Lower leg skin (tissue), 4 donors: ENCODE measurements around the gene TCERG1L. TPM values are rescaled to one million over a fixed set of nuclear protein-coding genes. Genes with fewer than 3 reads are reported as not detected.

Experiments
- DNase-seq, 2 donors: peaks; one replicate each; pipeline ENCODE4 v3.0.0-alpha.2; 2019; ENCODE audit warnings: low spot score in 2 of 2
- H3K4me3 ChIP-seq: fragments of 200-600 bp; sonication (generic); 2 replicates; pipeline ENCODE4 v1.5.1; 2017; ENCODE audit warnings: mild to moderate bottlenecking, low read depth; ENCODE audit not compliant: poor library complexity, severe bottlenecking
- POLR2A ChIP-seq, 2 donors: fragments of 450-650 bp; IDR thresholded peaks; one replicate each; pipeline ENCODE4 v1.6.1; 2016 to 2017; ENCODE audit warnings: antibody characterized with exemption in 2 of 2, mild to moderate bottlenecking in 1 of 2, moderate library complexity in 1 of 2
- WGBS, 2 donors: methylation state at CpG; one replicate each; pipeline ENCODE4 v1.1.5; 2018; 5-methylcytosine and 5-hydroxymethylcytosine counted together
- intact Hi-C: fragments of 100-400 bp; cut with DNase I; formaldehyde crosslinking; loops from one replicate; pipeline ENCODE4 v1.15.0; 2023; ENCODE audit warnings: low total_unique reads
- total RNA-seq, 4 donors: library from RNA; depleted of rRNA; stranded (reverse); fragments of >200 nt; gene quantifications; one replicate each; pipeline ENCODE4 v1.1.0, GENCODE V29; 2016
- TF ChIP-seq, protein P1 (sequence below), 3 donors: fragments of 450-650 bp; IDR thresholded peaks; one replicate each; pipeline ENCODE4 v1.5.1; 2016; ENCODE audit warnings: antibody characterized with exemption in 3 of 3, mild to moderate bottlenecking in 3 of 3, moderate library complexity in 2 of 3

TCERG1L gene
- total RNA-seq, 4 donors from 2014 or later, result 0.57 to 1.1 (median 0.90) TPM

DNA sequence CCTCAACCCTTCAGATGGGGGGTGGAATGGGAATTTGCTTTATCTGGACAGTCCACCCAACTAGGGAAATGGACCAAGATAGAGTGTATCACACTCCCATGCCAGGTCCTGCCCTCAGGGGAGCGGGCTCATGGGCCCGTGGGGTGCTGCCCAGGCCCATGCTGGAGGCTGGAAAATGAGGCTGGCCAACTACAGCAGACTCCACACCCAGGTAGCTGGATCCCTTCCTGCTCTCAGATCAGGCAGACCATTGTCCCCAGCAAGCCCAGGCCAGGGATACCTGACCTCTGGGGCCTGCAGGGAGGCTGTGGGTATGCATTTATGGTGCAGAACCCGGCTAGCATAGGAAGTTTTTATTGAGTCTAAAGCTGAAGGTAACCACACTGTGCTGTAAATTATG lies 162.4 kb downstream of the TCERG1L start:
- no peak overlapping the region for H3K4me3 ChIP-seq
- DNase-seq, result no peak
- TF ChIP-seq POLR2A (IDR thresholded peaks at IDR 0.05), result no peak
- TF ChIP-seq, protein P1, sequence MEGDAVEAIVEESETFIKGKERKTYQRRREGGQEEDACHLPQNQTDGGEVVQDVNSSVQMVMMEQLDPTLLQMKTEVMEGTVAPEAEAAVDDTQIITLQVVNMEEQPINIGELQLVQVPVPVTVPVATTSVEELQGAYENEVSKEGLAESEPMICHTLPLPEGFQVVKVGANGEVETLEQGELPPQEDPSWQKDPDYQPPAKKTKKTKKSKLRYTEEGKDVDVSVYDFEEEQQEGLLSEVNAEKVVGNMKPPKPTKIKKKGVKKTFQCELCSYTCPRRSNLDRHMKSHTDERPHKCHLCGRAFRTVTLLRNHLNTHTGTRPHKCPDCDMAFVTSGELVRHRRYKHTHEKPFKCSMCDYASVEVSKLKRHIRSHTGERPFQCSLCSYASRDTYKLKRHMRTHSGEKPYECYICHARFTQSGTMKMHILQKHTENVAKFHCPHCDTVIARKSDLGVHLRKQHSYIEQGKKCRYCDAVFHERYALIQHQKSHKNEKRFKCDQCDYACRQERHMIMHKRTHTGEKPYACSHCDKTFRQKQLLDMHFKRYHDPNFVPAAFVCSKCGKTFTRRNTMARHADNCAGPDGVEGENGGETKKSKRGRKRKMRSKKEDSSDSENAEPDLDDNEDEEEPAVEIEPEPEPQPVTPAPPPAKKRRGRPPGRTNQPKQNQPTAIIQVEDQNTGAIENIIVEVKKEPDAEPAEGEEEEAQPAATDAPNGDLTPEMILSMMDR (IDR thresholded peaks at IDR 0.05), result no peak
- WGBS, 2 donors, result 88 to 89% methylated on average over 3 of the region's 3 CpGs
- intact Hi-C loops, result no loop called here

DNA sequence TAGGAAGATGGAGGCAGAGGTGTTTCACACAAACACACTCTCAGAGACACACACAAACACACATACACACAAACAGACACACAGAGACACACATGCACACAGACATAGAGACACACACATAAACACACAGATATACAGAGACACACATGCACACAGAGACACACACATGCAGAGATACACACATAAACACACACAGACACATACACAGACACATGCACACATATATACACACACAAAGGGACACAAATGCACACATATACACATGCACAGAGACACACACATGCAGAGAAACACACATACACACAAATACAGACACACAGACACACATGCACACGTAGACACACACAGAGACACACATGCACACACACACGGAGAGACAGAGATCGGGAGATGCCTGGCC lies 163.3 kb downstream of the TCERG1L start:
- 88 to 89% methylated on average over 3 of the region's 3 CpGs for WGBS, 2 donors
- no peak for TF ChIP-seq POLR2A (IDR thresholded peaks at IDR 0.05)
- TF ChIP-seq, protein P1 (IDR thresholded peaks at IDR 0.05), result no peak
- DNase-seq, result no peak
- intact Hi-C loops, result no loop called here
- H3K4me3 ChIP-seq, result no peak overlapping the region

DNA sequence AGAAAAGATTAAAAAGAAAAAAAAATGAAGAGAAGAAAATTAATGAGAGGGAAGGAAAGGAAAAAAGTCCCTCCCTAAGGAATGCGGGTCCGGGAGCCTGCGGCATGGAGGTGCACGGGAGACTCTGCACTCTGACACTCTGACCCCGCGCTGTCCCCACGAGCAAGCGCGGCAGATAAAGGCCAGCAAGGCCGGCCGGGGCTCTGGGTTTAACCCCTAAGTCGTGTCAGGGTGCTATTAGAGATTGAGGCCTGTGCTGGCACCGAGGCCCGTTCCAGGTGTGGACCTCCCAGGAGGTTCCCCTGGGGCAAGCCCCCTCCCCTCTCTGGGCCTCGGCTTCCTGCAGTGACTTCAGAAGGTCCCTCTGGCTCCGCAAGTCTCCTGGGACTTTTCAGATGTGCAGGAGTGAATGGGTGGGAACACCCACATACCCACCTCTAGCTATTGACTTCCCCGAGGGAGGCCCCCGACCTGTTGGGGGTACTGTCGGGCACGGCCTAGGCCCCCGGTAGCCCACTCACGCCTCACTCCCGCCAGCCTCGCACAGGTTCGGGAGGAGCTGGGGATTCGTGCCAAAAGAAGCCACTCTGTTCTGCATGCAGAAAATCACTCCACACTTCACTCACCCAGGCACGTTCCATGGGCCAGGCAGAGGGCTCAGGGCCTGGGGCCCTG lies 164.1 kb downstream of the TCERG1L start:
- intact Hi-C loops, result no loop called here

DNA sequence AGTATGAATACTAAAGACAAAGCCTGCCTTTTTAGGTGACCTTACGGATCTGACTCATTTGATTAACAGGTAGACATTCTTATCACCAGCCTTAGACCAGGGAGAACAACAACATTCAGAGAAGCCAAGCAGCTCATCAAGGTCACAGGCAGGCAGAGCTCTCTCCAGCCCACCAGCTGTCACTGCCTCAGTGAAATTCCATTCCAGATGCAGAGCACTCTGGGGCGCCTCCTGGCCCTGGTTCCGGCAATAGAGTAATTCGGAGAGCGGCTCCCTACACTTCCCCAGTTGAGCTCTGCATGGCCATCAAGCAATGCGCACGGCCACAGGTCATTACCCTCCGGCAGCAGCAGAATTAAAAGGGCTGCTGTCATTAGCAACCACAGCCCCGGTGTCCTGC lies 164.7 kb downstream of the TCERG1L start:
- intact Hi-C loops, result no loop called here
- no peak for TF ChIP-seq POLR2A (IDR thresholded peaks at IDR 0.05)
- TF ChIP-seq, protein P1 (IDR thresholded peaks at IDR 0.05), result no peak
- DNase-seq, result no peak
- 88 to 93% methylated on average over 9 of the region's 9 CpGs for WGBS, 2 donors
- H3K4me3 ChIP-seq, result no peak overlapping the region

More for the DNA sequence above, 164.1 kb downstream of the TCERG1L start:
- H3K4me3 ChIP-seq, result no peak overlapping the region
- DNase-seq, result no peak
- TF ChIP-seq, protein P1 (IDR thresholded peaks at IDR 0.05), result no peak
- TF ChIP-seq POLR2A (IDR thresholded peaks at IDR 0.05), result no peak
- 67 to 69% methylated on average over 26 to 27 of the region's 27 CpGs for WGBS, 2 donors

DNA sequence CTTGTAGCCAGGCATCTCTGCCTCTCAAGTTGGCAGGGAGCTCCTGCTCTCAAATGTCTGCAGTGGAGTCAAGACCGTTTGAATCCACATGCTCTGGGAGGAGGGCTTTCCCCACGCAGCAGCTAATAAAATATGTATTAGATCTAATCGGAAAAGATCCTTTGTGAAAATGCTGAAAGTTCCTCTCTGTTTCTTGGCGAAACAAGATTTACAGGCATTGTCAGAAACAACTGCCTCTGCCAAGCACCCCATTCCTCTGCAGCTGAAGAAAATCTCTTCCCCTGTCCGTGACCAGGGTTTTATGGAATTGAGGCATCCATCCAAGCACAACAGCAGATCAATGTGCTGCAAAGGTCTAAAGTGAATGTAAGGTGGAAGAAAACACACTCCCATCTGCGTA lies 165.8 kb downstream of the TCERG1L start:
- 49 to 53% methylated on average over 6 of the region's 6 CpGs for WGBS, 2 donors
- intact Hi-C loops, result no loop called here
- H3K4me3 ChIP-seq, result no peak overlapping the region
- DNase-seq, result no peak
- TF ChIP-seq POLR2A (IDR thresholded peaks at IDR 0.05), result no peak
- TF ChIP-seq, protein P1 (IDR thresholded peaks at IDR 0.05), result no peak
